Ovary (tissue), 9 donors: ENCODE data around the gene ROBO1. TPM values are rescaled to one million over a fixed set of nuclear protein-coding genes. Genes with fewer than 3 reads are reported as not detected.
"Not testable (repeated sequence)": the region's sequence is repeated elsewhere in the genome, so short reads cannot be mapped to it uniquely, and the experiment has no call there.

Source experiments
- DNase-seq, 5 donors: peaks; one replicate each; pipeline ENCODE4 v3.0.0-alpha.2; 2019 to 2020
- H3K27ac ChIP-seq, 2 donors: fragments of 200-600 bp; one replicate each; pipeline versions ENCODE4 v1.5.1 to v1.8.0; 2019 to 2022
- H3K27me3 ChIP-seq: fragments of 200-600 bp; one replicate; pipeline ENCODE4 v1.8.0; 2022
- H3K36me3 ChIP-seq: fragments of 200-600 bp; sonication (generic); one replicate; pipeline ENCODE4 v1.5.1; 2019
- H3K4me1 ChIP-seq: one replicate; pipeline ENCODE4 v1.8.1; 2013; ENCODE audit warnings: mild to moderate bottlenecking, moderate library complexity; ENCODE audit not compliant: insufficient read depth
- H3K4me3 ChIP-seq: fragments of 200-600 bp; sonication (generic); one replicate; pipeline ENCODE4 v1.5.1; 2017
- H3K9me3 ChIP-seq, 2 donors: fragments of 200-600 bp in 1 of 2; sonication (generic) in 1 of 2; one replicate each; pipeline versions ENCODE4 v1.5.1 to v1.8.1; 2013 to 2019; ENCODE audit warnings: mild to moderate bottlenecking in 1 of 2, moderate library complexity in 1 of 2
- CTCF ChIP-seq, 3 donors: fragments of 450-650 bp in 2 of 3; fragments of 200-600 bp in 1 of 3; IDR thresholded peaks; one replicate each; pipeline versions ENCODE4 v1.5.1 to v1.8.0; 2016 to 2022; ENCODE audit warnings: antibody characterized with exemption in 3 of 3, mild to moderate bottlenecking in 1 of 3
- EP300 ChIP-seq: sonication (generic); formaldehyde crosslinking; IDR thresholded peaks from one replicate; pipeline ENCODE4 v1.6.1; 2017; ENCODE audit warnings: antibody characterized with exemption
- POLR2A ChIP-seq: fragments of 450-650 bp; IDR thresholded peaks from one replicate; pipeline ENCODE4 v1.6.1; 2017; ENCODE audit warnings: antibody characterized with exemption, mild to moderate bottlenecking, moderate library complexity
- WGBS, 3 donors: extraction: QIAGEN DNeasy Blood & Tissue Kit in 1 of 3; methylation state at CpG; one replicate each; pipeline versions ENCODE4 v1.1.5 to v1.1.7; 2013 to 2017; 5-methylcytosine and 5-hydroxymethylcytosine counted together
- intact Hi-C, 4 donors: fragments of 100-400 bp; cut with DNase I; formaldehyde crosslinking; loops; one replicate each; pipeline versions ENCODE4 v1.11.0 to v1.15.1; 2022 to 2023
- polyA plus RNA-seq, 2 donors: library from polyadenylated mRNA; stranded (reverse); fragments of 200-250 nt in 1 of 2; fragments of 350-450 nt in 1 of 2; fragmentation: Illumina TruSeq in 1 of 2; extraction: RNeasy Lipid Tissue Mini Kit (QIAGEN cat#74804) in 1 of 2; gene quantifications; one replicate each; pipeline ENCODE4 v1.2.3, GENCODE V29; 2013 to 2014
- total RNA-seq, 7 donors: library from RNA; depleted of rRNA in 2 of 7; stranded (reverse); fragments of >200 nt in 2 of 7; fragmentation: NEBNext Ultra II Directional in 3 of 7; extraction: Animal tissue kit (Norgen Biotek cat#: 25700) in 3 of 7; gene quantifications; one replicate each; pipeline versions ENCODE4 v1.1.0 to v1.2.4, GENCODE V29; 2016 to 2023
- donor health status: DM: no; HTN: no; CAD: no; lungs with moderate emphysema.
- donor health status: DM: no; HTN: no; CAD: no.
- donor health status: Bipolar disorder and iron deficiency.
- donor health status: DM: yes; HTN: yes; CAD: no.
- donor health status: DM: no; HTN: no; CAD: no.
- donor health status: DM: yes; HTN: yes; CAD: no.

The ROBO1 gene
- total and polyA plus RNA-seq, 9 donors = 17.2 to 49.5 (median 29.0) TPM

GRCh38 chr3:79515072-79515471 lies 252.7 kb downstream of the ROBO1 start:
- peaks cover 2% of the 10 kb centered on the region for H3K4me1 ChIP-seq
- no peaks in the 10 kb centered on the region for H3K36me3 ChIP-seq
- WGBS, 3 donors = 27 to 46% (median 34%) methylated on average over 4 of the region's 4 CpGs
- no peaks in the 10 kb centered on the region for H3K27me3 ChIP-seq
- H3K9me3 ChIP-seq = no peaks in the 10 kb centered on the region
- TF ChIP-seq POLR2A (no peak), EP300 (no peak), CTCF (IDR thresholded peaks at IDR 0.05) (no peak)
- DNase-seq = no peak
- no peak overlapping the region for H3K4me3 ChIP-seq
- intact Hi-C loops = no loop called here
- no peak overlapping the region for H3K27ac ChIP-seq

GRCh38 chr3:79514069-79514468 lies 253.7 kb downstream of the ROBO1 start:
- WGBS, 3 donors = 43 to 49% (median 46%) methylated on average over 3 of the region's 3 CpGs
- intact Hi-C loops = no loop called here
- no peak for DNase-seq

GRCh38 chr3:79506751-79507150 lies 261.0 kb downstream of the ROBO1 start:
- Histone ChIP-seq H3K4me3 (no peak overlapping the region), H3K36me3 (no peaks in the 10 kb centered on the region), H3K9me3 (no peaks in the 10 kb centered on the region), H3K27me3 (no peaks in the 10 kb centered on the region), H3K4me1 (no peaks in the 10 kb centered on the region), H3K27ac (no peak overlapping the region)
- intact Hi-C loops = no loop called here
- 91 to 97% (median 97%) methylated on average over 1 of the region's 1 CpG for WGBS, 3 donors
- no peak for DNase-seq
- TF ChIP-seq POLR2A (no peak), CTCF (IDR thresholded peaks at IDR 0.05) (no peak), EP300 (no peak)

More at GRCh38 chr3:79514069-79514468, 253.7 kb downstream of the ROBO1 start:
- H3K4me1 ChIP-seq = peaks cover 2% of the 10 kb centered on the region
- no peaks in the 10 kb centered on the region for H3K9me3 ChIP-seq
- no peaks in the 10 kb centered on the region for H3K27me3 ChIP-seq
- no peaks in the 10 kb centered on the region for H3K36me3 ChIP-seq
- TF ChIP-seq CTCF (IDR thresholded peaks at IDR 0.05) (no peak), EP300 (no peak), POLR2A (no peak)
- H3K27ac ChIP-seq = no peak overlapping the region
- no peak overlapping the region for H3K4me3 ChIP-seq

- intact Hi-C loops, H3K27ac ChIP-seq, H3K36me3 ChIP-seq, H3K4me1 ChIP-seq, H3K4me3 ChIP-seq, H3K9me3 ChIP-seq, DNase-seq, H3K27me3 ChIP-seq: not testable (repeated sequence)
- WGBS, 3 donors = 94 to 97% (median 96%) methylated on average over 21 to 39 of the region's 39 CpGs
These were observed 265.5 kb downstream of the ROBO1 start for GRCh38 chr3:79502216-79502681.

- no peaks in the 10 kb centered on the region for H3K36me3 ChIP-seq
- no peaks in the 10 kb centered on the region for H3K27me3 ChIP-seq
- no peak overlapping the region for H3K4me3 ChIP-seq
- no peak for DNase-seq
- H3K4me1 ChIP-seq = no peaks in the 10 kb centered on the region
- WGBS, 3 donors = 29 to 33% (median 31%) methylated on average over 7 of the region's 7 CpGs
- no peak overlapping the region for H3K27ac ChIP-seq
- H3K9me3 ChIP-seq = no peaks in the 10 kb centered on the region
- TF ChIP-seq CTCF (IDR thresholded peaks at IDR 0.05) (peak in 1 of 3 donors; percentile 27), POLR2A (no peak)
- intact Hi-C loops = no loop called here
These were observed 270.2 kb downstream of the ROBO1 start for GRCh38 chr3:79497447-79498111.
